ENCODE data around the gene EEF1AKMT1.

Gene EEF1AKMT1

GRCh38 chr13:20738616-20739015 lies 35.1 kb downstream of the EEF1AKMT1 start:
- in situ Hi-C loops (cut with HindIII; ENCODE audit: low pct_ligation_motif_present, low sequenced_read_pairs), result no loop called here
- H3K27ac ChIP-seq, result no peak overlapping the region

DNA sequence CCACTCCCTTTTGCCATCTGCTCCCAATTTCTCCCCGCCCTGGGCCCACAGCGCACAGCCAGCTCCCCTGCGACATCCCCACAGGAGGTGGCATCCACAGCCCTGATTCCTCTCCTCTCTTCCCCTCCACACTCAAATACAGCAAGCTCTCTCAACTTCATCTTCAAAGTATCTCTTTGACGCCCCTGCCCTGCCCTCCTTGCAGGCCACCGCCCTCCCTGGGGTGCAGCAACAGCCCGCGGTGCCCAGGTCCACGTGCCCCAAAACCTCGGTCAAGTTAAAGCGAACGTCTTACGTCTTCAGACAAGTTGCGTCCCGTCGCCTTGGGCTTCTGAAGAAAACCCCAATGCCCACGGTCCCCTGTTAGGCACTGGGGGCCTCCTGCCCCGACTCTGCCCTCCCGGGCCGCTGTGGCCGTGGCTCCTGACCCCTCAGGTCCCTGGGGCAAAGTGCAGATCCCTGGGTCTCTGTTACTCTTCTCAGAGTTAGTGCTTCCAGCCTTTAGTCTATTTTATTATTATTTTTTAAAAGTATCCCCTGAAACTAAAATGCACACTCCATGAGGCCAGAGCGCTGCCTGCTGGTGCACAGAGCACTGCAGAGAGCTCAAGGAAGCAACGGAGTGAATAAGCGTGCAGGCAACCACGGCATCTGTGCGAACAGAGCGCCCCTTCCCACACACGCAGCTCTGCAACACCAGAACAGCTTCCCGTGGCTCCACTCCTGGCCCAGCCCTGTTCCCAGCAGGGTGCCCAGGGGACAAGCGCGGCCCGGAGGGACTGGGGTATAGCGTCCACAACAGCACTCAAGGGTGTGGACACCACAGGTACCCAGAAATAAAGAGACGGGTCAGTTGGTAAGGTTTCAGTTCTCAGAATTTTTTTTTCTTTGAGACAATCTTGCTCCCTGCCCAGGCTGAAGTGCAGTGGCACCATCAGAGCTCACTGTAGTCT lies 43.9 kb downstream of the EEF1AKMT1 start:
- in situ Hi-C loops (cut with HindIII; ENCODE audit: low pct_ligation_motif_present, low sequenced_read_pairs), result no loop called here
- Histone ChIP-seq H3K27me3 (replicated peaks) (no peaks in the 10 kb centered on the region), H3K4me3 (ENCODE audit: low read depth, low read length) (no peak overlapping the region), H3K27ac (no peak overlapping the region), H3K36me3 (replicated peaks) (no peaks in the 10 kb centered on the region)
- no peak for DNase-seq
- TF ChIP-seq, protein P1, sequence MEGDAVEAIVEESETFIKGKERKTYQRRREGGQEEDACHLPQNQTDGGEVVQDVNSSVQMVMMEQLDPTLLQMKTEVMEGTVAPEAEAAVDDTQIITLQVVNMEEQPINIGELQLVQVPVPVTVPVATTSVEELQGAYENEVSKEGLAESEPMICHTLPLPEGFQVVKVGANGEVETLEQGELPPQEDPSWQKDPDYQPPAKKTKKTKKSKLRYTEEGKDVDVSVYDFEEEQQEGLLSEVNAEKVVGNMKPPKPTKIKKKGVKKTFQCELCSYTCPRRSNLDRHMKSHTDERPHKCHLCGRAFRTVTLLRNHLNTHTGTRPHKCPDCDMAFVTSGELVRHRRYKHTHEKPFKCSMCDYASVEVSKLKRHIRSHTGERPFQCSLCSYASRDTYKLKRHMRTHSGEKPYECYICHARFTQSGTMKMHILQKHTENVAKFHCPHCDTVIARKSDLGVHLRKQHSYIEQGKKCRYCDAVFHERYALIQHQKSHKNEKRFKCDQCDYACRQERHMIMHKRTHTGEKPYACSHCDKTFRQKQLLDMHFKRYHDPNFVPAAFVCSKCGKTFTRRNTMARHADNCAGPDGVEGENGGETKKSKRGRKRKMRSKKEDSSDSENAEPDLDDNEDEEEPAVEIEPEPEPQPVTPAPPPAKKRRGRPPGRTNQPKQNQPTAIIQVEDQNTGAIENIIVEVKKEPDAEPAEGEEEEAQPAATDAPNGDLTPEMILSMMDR (IDR thresholded peaks at IDR 0.05; ENCODE audit: low read depth, low read length, missing control alignments), result no peak

More at GRCh38 chr13:20738616-20739015, 35.1 kb downstream of the EEF1AKMT1 start:
- Histone ChIP-seq H3K4me3 (ENCODE audit: low read depth, low read length) (no peak overlapping the region), H3K27me3 (replicated peaks) (no peaks in the 10 kb centered on the region), H3K36me3 (replicated peaks) (no peaks in the 10 kb centered on the region)
- DNase-seq, result no peak
- TF ChIP-seq, protein P1 (IDR thresholded peaks at IDR 0.05; ENCODE audit: low read depth, low read length, missing control alignments), result no peak

GRCh38 chr13:20728579-20729311 lies 45.0 kb downstream of the EEF1AKMT1 start:
- DNase-seq, result no peak
- Histone ChIP-seq H3K4me3 (ENCODE audit: low read depth, low read length) (no peak overlapping the region), H3K27ac (no peak overlapping the region), H3K27me3 (replicated peaks) (no peaks in the 10 kb centered on the region), H3K36me3 (replicated peaks) (no peaks in the 10 kb centered on the region)
- TF ChIP-seq, protein P1 (IDR thresholded peaks at IDR 0.05; ENCODE audit: low read depth, low read length, missing control alignments), result no peak
- in situ Hi-C loops (cut with HindIII; ENCODE audit: low pct_ligation_motif_present, low sequenced_read_pairs), result no loop called here

DNA sequence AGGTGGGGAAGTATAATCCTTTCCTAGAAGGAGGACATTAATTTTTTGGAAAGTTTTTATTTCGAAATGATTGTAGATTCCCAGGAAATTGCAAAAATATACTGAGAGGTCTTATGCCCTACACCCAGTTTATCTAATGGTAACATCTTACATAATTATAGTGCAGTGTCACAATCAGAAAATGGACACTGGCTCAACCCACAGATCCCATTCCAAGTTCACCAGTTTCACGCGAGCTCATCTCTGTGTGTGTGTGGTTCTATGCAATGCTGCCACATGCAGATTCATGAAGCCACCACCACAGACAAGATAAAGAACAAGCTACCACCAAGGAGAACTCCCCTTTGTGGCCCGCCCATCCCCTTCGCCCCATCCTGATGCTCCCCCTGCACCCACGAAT lies 45.9 kb downstream of the EEF1AKMT1 start:
- in situ Hi-C loops (cut with HindIII; ENCODE audit: low pct_ligation_motif_present, low sequenced_read_pairs), result no loop called here
- H3K36me3 ChIP-seq (replicated peaks), result no peaks in the 10 kb centered on the region
- no peak overlapping the region for H3K4me3 ChIP-seq (ENCODE audit: low read depth, low read length)
- H3K27ac ChIP-seq, result no peak overlapping the region
- TF ChIP-seq, protein P1 (IDR thresholded peaks at IDR 0.05; ENCODE audit: low read depth, low read length, missing control alignments), result no peak
- no peaks in the 10 kb centered on the region for H3K27me3 ChIP-seq (replicated peaks)
- no peak for DNase-seq

GRCh38 chr13:20721454-20722357 lies 52.1 kb downstream of the EEF1AKMT1 start:
- TF ChIP-seq, protein P1 (IDR thresholded peaks at IDR 0.05; ENCODE audit: low read depth, low read length, missing control alignments), result peak; percentile 24
- Histone ChIP-seq H3K4me3 (ENCODE audit: low read depth, low read length) (peak overlapping the region; percentile 45), H3K27ac (no peak overlapping the region), H3K27me3 (replicated peaks) (no peaks in the 10 kb centered on the region), H3K36me3 (replicated peaks) (no peaks in the 10 kb centered on the region)
- DNase-seq, result peak; percentile 72
- in situ Hi-C loops (cut with HindIII; ENCODE audit: low pct_ligation_motif_present, low sequenced_read_pairs), result no loop called here
